ENCODE results near the gene BPTF.

Gene BPTF

DNA sequence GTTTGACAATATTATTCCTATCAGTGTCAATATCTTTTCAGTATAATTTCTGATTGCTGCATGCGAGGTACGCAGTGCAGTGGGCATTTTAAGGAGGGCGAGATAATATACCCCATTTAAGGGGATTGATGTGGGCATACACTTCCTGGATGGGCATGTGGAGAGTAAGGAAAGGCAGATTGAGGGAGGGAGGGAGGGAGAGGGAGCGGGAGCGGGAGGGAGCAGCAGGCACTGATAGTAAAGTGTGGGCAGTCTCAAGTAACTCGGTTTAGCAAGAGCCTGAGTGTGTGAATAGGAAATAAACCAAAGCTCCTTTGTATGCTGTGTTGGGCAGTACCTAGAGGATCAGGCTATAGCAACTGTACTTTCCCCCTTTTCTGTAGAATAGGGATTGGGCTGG, 5.1 kb downstream of the BPTF start:
- TF ChIP-seq SIN3A (IDR thresholded peaks at IDR 0.05; ENCODE audit: borderline replicate concordance, insufficient read depth, low read length) (no peak), POLR2AphosphoS5 (IDR thresholded peaks at IDR 0.05; ENCODE audit: low read depth, low read length) (no peak), FOXP2 (optimal IDR thresholded peaks at IDR 0.05; ENCODE audit: borderline replicate concordance, extremely low read depth, extremely low read length, insufficient read depth) (no peak)
- TF ChIP-seq, protein P1, sequence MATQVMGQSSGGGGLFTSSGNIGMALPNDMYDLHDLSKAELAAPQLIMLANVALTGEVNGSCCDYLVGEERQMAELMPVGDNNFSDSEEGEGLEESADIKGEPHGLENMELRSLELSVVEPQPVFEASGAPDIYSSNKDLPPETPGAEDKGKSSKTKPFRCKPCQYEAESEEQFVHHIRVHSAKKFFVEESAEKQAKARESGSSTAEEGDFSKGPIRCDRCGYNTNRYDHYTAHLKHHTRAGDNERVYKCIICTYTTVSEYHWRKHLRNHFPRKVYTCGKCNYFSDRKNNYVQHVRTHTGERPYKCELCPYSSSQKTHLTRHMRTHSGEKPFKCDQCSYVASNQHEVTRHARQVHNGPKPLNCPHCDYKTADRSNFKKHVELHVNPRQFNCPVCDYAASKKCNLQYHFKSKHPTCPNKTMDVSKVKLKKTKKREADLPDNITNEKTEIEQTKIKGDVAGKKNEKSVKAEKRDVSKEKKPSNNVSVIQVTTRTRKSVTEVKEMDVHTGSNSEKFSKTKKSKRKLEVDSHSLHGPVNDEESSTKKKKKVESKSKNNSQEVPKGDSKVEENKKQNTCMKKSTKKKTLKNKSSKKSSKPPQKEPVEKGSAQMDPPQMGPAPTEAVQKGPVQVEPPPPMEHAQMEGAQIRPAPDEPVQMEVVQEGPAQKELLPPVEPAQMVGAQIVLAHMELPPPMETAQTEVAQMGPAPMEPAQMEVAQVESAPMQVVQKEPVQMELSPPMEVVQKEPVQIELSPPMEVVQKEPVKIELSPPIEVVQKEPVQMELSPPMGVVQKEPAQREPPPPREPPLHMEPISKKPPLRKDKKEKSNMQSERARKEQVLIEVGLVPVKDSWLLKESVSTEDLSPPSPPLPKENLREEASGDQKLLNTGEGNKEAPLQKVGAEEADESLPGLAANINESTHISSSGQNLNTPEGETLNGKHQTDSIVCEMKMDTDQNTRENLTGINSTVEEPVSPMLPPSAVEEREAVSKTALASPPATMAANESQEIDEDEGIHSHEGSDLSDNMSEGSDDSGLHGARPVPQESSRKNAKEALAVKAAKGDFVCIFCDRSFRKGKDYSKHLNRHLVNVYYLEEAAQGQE (IDR thresholded peaks at IDR 0.05; ENCODE audit: insufficient read depth in 1 of 2, low read depth in 2 of 2, low read length in 2 of 2): no peak

GRCh38 chr17:67831268-67831667, 6.0 kb downstream of the BPTF start:
- TF ChIP-seq SIN3A (IDR thresholded peaks at IDR 0.05; ENCODE audit: borderline replicate concordance, insufficient read depth, low read length) (no peak), FOXP2 (optimal IDR thresholded peaks at IDR 0.05; ENCODE audit: borderline replicate concordance, extremely low read depth, extremely low read length, insufficient read depth) (no peak), TAF1 (IDR thresholded peaks at IDR 0.05; ENCODE audit: borderline replicate concordance, insufficient read depth, low read length) (no peak), POLR2AphosphoS5 (IDR thresholded peaks at IDR 0.05; ENCODE audit: low read depth, low read length) (no peak)
- TF ChIP-seq, protein P1 (IDR thresholded peaks at IDR 0.05; ENCODE audit: insufficient read depth in 1 of 2, low read depth in 2 of 2, low read length in 2 of 2): no peak

GRCh38 chr17:67833134-67833533, 7.8 kb downstream of the BPTF start:
- TF ChIP-seq POLR2AphosphoS5 (IDR thresholded peaks at IDR 0.05; ENCODE audit: low read depth, low read length) (no peak), TAF1 (IDR thresholded peaks at IDR 0.05; ENCODE audit: borderline replicate concordance, insufficient read depth, low read length) (no peak), SIN3A (IDR thresholded peaks at IDR 0.05; ENCODE audit: borderline replicate concordance, insufficient read depth, low read length) (no peak)
- TF ChIP-seq, protein P1 (IDR thresholded peaks at IDR 0.05; ENCODE audit: insufficient read depth in 1 of 2, low read depth in 2 of 2, low read length in 2 of 2): no peak

GRCh38 chr17:67833946-67834631, 8.8 kb downstream of the BPTF start:
- TF ChIP-seq SIN3A (IDR thresholded peaks at IDR 0.05; ENCODE audit: borderline replicate concordance, insufficient read depth, low read length) (no peak), POLR2AphosphoS5 (IDR thresholded peaks at IDR 0.05; ENCODE audit: low read depth, low read length) (no peak), FOXP2 (optimal IDR thresholded peaks at IDR 0.05; ENCODE audit: borderline replicate concordance, extremely low read depth, extremely low read length, insufficient read depth) (no peak), TAF1 (IDR thresholded peaks at IDR 0.05; ENCODE audit: borderline replicate concordance, insufficient read depth, low read length) (no peak)
- TF ChIP-seq, protein P1 (IDR thresholded peaks at IDR 0.05; ENCODE audit: insufficient read depth in 1 of 2, low read depth in 2 of 2, low read length in 2 of 2): no peak

DNA sequence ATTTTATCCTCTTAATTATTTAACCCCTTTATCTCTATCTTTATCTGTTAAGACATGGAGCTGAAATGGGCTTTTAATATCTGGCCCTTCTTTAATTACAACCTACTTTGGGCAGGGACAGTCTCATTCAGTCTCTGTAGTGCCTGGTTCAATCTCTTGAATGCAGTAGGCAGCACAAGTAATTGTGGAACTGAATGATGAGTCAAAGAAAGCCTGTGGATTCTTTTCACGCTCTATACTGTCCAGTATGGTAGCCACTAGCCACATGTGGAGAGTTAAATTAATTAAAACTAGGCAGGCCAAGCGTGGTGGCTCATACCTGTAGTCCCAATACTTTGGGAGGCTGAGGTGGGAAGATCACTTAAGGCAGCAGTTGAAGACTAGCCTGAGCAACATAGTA, 9.3 kb downstream of the BPTF start:
- TF ChIP-seq TAF1 (IDR thresholded peaks at IDR 0.05; ENCODE audit: borderline replicate concordance, insufficient read depth, low read length): no peak
- TF ChIP-seq, protein P1 (IDR thresholded peaks at IDR 0.05; ENCODE audit: insufficient read depth in 1 of 2, low read depth in 2 of 2, low read length in 2 of 2): no peak
- no peak for TF ChIP-seq FOXP2 (optimal IDR thresholded peaks at IDR 0.05; ENCODE audit: borderline replicate concordance, extremely low read depth, extremely low read length, insufficient read depth)
- no peak for TF ChIP-seq SIN3A (IDR thresholded peaks at IDR 0.05; ENCODE audit: borderline replicate concordance, insufficient read depth, low read length)
- TF ChIP-seq POLR2AphosphoS5 (IDR thresholded peaks at IDR 0.05; ENCODE audit: low read depth, low read length): no peak
